ENCODE measurements around the gene CEP83.
A peak's percentile ranks its signal among the peaks of the same experiment; 100 is the strongest.
"Not testable (repeated sequence)": the region's sequence is repeated elsewhere in the genome, so short reads cannot be mapped to it uniquely, and the experiment has no call there.

CEP83 gene

GRCh38 chr12:94459728-94460615, at the start of gene CEP83:
Gene CEP83 (minus strand): TSS chr12:94459867. CDS start chr12:94412490, 47,377 bp downstream.
- peak; percentile 87 to 96 (median 89) for DNase-seq (ENCODE audit: low read depth in 3 of 3, low spot score in 1 of 3)

GRCh38 chr12:94509317-94509716, 49.6 kb upstream of the CEP83 start:
- no peak for DNase-seq (ENCODE audit: low read depth in 3 of 3, low spot score in 1 of 3)

- no peak for DNase-seq (ENCODE audit: low read depth in 3 of 3, low spot score in 1 of 3)
Measured at GRCh38 chr12:94507455-94507854, 47.8 kb upstream of the CEP83 start.

GRCh38 chr12:94504386-94504785, 44.7 kb upstream of the CEP83 start:
- no peak for DNase-seq (ENCODE audit: low read depth in 3 of 3, low spot score in 1 of 3)

- DNase-seq (ENCODE audit: low read depth in 3 of 3, low spot score in 1 of 3), result no peak
Measured at GRCh38 chr12:94503619-94504018, 44.0 kb upstream of the CEP83 start.

GRCh38 chr12:94500831-94501567, 41.3 kb upstream of the CEP83 start:
- no peak for DNase-seq (ENCODE audit: low read depth in 3 of 3, low spot score in 1 of 3)

GRCh38 chr12:94498698-94499097, 39.0 kb upstream of the CEP83 start:
- DNase-seq (ENCODE audit: low read depth in 3 of 3, low spot score in 1 of 3), result no peak

GRCh38 chr12:94498073-94498472, 38.4 kb upstream of the CEP83 start:
- no peak for DNase-seq (ENCODE audit: low read depth in 3 of 3, low spot score in 1 of 3)

- DNase-seq (ENCODE audit: low read depth in 3 of 3, low spot score in 1 of 3), result no peak
Measured at GRCh38 chr12:94495445-94496115, 35.9 kb upstream of the CEP83 start.

- no peak for DNase-seq (ENCODE audit: low read depth in 3 of 3, low spot score in 1 of 3)
Measured at GRCh38 chr12:94491489-94491888, 31.8 kb upstream of the CEP83 start.

GRCh38 chr12:94488463-94488862, 28.8 kb upstream of the CEP83 start:
- DNase-seq (ENCODE audit: low read depth in 3 of 3, low spot score in 1 of 3), result no peak

GRCh38 chr12:94481734-94482133, 22.1 kb upstream of the CEP83 start:
- DNase-seq (ENCODE audit: low read depth in 3 of 3, low spot score in 1 of 3), result no peak

GRCh38 chr12:94469522-94469921, 9.9 kb upstream of the CEP83 start:
- no peak for DNase-seq (ENCODE audit: low read depth in 3 of 3, low spot score in 1 of 3)

- DNase-seq (ENCODE audit: low read depth in 3 of 3, low spot score in 1 of 3), result no peak
Measured at GRCh38 chr12:94460616-94460959, 921 bp upstream of the CEP83 start.

GRCh38 chr12:94458877-94459727, 565 bp downstream of the CEP83 start:
- DNase-seq (ENCODE audit: low read depth in 3 of 3, low spot score in 1 of 3), result no peak

GRCh38 chr12:94457311-94457710, 2.4 kb downstream of the CEP83 start:
- DNase-seq (ENCODE audit: low read depth in 3 of 3, low spot score in 1 of 3), result no peak

GRCh38 chr12:94454318-94454717, 5.3 kb downstream of the CEP83 start:
- DNase-seq (ENCODE audit: low read depth in 3 of 3, low spot score in 1 of 3), result not testable (repeated sequence)

GRCh38 chr12:94445662-94446061, 14.0 kb downstream of the CEP83 start:
- no peak for DNase-seq (ENCODE audit: low read depth in 3 of 3, low spot score in 1 of 3)

- no peak for DNase-seq (ENCODE audit: low read depth in 3 of 3, low spot score in 1 of 3)
Measured at GRCh38 chr12:94437303-94437702, 22.4 kb downstream of the CEP83 start.

GRCh38 chr12:94435511-94435927, 24.1 kb downstream of the CEP83 start:
- DNase-seq (ENCODE audit: low read depth in 3 of 3, low spot score in 1 of 3), result no peak

- DNase-seq (ENCODE audit: low read depth in 3 of 3, low spot score in 1 of 3), result no peak
Measured at GRCh38 chr12:94434171-94434570, 25.5 kb downstream of the CEP83 start.

Data from stimulated activated CD4-positive, alpha-beta T cell treated with anti-CD3 and anti-CD28 coated beads, TNF-alpha, amount 100 ng/mL, for 1 hour (primary cell).